ENCODE measurements around the gene UFD1.

- TF ChIP-seq SMAD1 (IDR thresholded peaks at IDR 0.05; ENCODE audit: low read depth, low read length, partially characterized antibody) (no peak), PHB2 (IDR thresholded peaks at IDR 0.05; ENCODE audit: low read depth) (no peak), ARHGAP35 (IDR thresholded peaks at IDR 0.05; ENCODE audit: partially characterized antibody) (no peak)
- TF ChIP-seq, protein P1, sequence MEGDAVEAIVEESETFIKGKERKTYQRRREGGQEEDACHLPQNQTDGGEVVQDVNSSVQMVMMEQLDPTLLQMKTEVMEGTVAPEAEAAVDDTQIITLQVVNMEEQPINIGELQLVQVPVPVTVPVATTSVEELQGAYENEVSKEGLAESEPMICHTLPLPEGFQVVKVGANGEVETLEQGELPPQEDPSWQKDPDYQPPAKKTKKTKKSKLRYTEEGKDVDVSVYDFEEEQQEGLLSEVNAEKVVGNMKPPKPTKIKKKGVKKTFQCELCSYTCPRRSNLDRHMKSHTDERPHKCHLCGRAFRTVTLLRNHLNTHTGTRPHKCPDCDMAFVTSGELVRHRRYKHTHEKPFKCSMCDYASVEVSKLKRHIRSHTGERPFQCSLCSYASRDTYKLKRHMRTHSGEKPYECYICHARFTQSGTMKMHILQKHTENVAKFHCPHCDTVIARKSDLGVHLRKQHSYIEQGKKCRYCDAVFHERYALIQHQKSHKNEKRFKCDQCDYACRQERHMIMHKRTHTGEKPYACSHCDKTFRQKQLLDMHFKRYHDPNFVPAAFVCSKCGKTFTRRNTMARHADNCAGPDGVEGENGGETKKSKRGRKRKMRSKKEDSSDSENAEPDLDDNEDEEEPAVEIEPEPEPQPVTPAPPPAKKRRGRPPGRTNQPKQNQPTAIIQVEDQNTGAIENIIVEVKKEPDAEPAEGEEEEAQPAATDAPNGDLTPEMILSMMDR (IDR thresholded peaks at IDR 0.05 in 2 of 3, conservative IDR thresholded peaks at IDR 0.05 in 1 of 3; ENCODE audit: insufficient read depth in 2 of 3, low read depth in 1 of 3, low read length in 3 of 3) = no peak
- TF ChIP-seq, protein P2, sequence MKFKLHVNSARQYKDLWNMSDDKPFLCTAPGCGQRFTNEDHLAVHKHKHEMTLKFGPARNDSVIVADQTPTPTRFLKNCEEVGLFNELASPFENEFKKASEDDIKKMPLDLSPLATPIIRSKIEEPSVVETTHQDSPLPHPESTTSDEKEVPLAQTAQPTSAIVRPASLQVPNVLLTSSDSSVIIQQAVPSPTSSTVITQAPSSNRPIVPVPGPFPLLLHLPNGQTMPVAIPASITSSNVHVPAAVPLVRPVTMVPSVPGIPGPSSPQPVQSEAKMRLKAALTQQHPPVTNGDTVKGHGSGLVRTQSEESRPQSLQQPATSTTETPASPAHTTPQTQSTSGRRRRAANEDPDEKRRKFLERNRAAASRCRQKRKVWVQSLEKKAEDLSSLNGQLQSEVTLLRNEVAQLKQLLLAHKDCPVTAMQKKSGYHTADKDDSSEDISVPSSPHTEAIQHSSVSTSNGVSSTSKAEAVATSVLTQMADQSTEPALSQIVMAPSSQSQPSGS (CRISPR knock-in tag; IDR thresholded peaks at IDR 0.05) = no peak
Measured at GRCh38 chr22:19450363-19451175, 28.4 kb downstream of the UFD1 start.
